Endothelial cell of umbilical vein (primary cell): ENCODE data around the gene SNUPN. TPM values are rescaled to one million over a fixed set of nuclear protein-coding genes. Genes with fewer than 3 reads are reported as not detected.

Experiments
- BruUV-seq: library from RNA; stranded (reverse); fragments of 400-500 nt; replicated peaks from 2 replicates; lab custom pipeline; 2021; lab: Mats Ljungman, UMichigan
- CTCF ChIA-PET: fragments of 300-600, 350-600 bp; sonication (Branson Sonifier 250); formaldehyde crosslinking; loops from one replicate; lab custom pipeline; 2021; ENCODE audit warnings: antibody characterized with exemption, inconsistent platforms; lab: Charles Lee
- POLR2A ChIA-PET: fragments of 300-600, 350-600 bp; sonication (Branson Sonifier 250); formaldehyde crosslinking; loops from one replicate; lab custom pipeline; 2021; ENCODE audit warnings: antibody characterized with exemption, inconsistent platforms; lab: Charles Lee
- DNase-seq: peaks from one replicate; pipeline ENCODE4 v3.0.0-alpha.2; 2011; ENCODE audit warnings: low read depth, low spot score
- FAIRE-seq: peaks from 2 replicates; lab custom pipeline; 2011; peaks lifted over from hg19 to GRCh38; lab: Jason Lieb, UNC
- H2AFZ ChIP-seq: 2 replicates; pipeline ENCODE4 v1.6.0; 2012; ENCODE audit warnings: low read depth, low read length, control low read depth, inconsistent platforms
- H3K27ac ChIP-seq: 2 replicates; pipeline ENCODE4 v1.5.1; 2011; ENCODE audit warnings: low read depth, mild to moderate bottlenecking, control low read depth, low read length, moderate library complexity; ENCODE audit not compliant: insufficient read depth
- H3K27me3 ChIP-seq, 2 experiments: 2 replicates each; pipeline versions ENCODE4 v1.6.0 to v1.6.1; 2011; ENCODE audit warnings: low read length in 2 of 2, mixed read lengths in 1 of 2; ENCODE audit not compliant: control insufficient read depth in 2 of 2, insufficient read depth in 2 of 2
- H3K36me3 ChIP-seq, 2 experiments: 2 replicates in 1 of 2; 3 replicates in 1 of 2; pipeline ENCODE4 v1.5.1; 2011; ENCODE audit warnings: low read length in 2 of 2, mild to moderate bottlenecking in 1 of 2, moderate library complexity in 1 of 2; ENCODE audit not compliant: control insufficient read depth in 2 of 2, insufficient read depth in 2 of 2; ENCODE audit errors: extremely low read depth in 1 of 2
- H3K4me1 ChIP-seq: 3 replicates; pipeline ENCODE4 v1.5.1; 2011; ENCODE audit warnings: mild to moderate bottlenecking, low read length; ENCODE audit not compliant: control insufficient read depth, insufficient read depth; ENCODE audit errors: extremely low read depth
- H3K4me2 ChIP-seq: 2 replicates; pipeline ENCODE4 v1.6.1; 2011; ENCODE audit warnings: low read length, control low read depth, mixed read lengths; ENCODE audit not compliant: insufficient read depth
- H3K4me3 ChIP-seq, 3 experiments: fragments of 200-600 bp in 1 of 3; sonication (generic), shearing (Covaris generic) in 1 of 3; replicated peaks in 1 of 3; 2 replicates each; pipeline ENCODE4 v1.5.1; 2011 to 2016; ENCODE audit warnings: control low read depth in 3 of 3, low read length in 3 of 3, mild to moderate bottlenecking in 2 of 3, inconsistent platforms in 1 of 3, low read depth in 1 of 3, moderate library complexity in 1 of 3; ENCODE audit not compliant: insufficient read depth in 1 of 3
- H3K79me2 ChIP-seq: 2 replicates; pipeline ENCODE4 v1.6.0; 2012; ENCODE audit warnings: low read length, inconsistent platforms; ENCODE audit not compliant: control insufficient read depth, insufficient read depth
- H3K9ac ChIP-seq: replicated peaks from 2 replicates; pipeline ENCODE3; 2011; ENCODE audit warnings: low read length, control low read depth; ENCODE audit not compliant: insufficient read depth; ENCODE audit errors: extremely low read depth
- H3K9me1 ChIP-seq: replicated peaks from 3 replicates; pipeline ENCODE4 v1.6.0; 2011; ENCODE audit warnings: mild to moderate bottlenecking, low read length; ENCODE audit not compliant: control insufficient read depth, insufficient read depth; ENCODE audit errors: extremely low read depth
- H3K9me3 ChIP-seq: replicated peaks from 2 replicates; pipeline ENCODE4 v1.5.1; 2012; ENCODE audit warnings: low read length, inconsistent platforms; ENCODE audit not compliant: control insufficient read depth, insufficient read depth
- H4K20me1 ChIP-seq: replicated peaks from 2 replicates; pipeline ENCODE3; 2011; ENCODE audit warnings: mild to moderate bottlenecking, low read length; ENCODE audit not compliant: control insufficient read depth, insufficient read depth; ENCODE audit errors: extremely low read depth
- CTCF ChIP-seq, 2 donors: IDR thresholded peaks; 1 replicate in 1 of 2; 2 replicates in 1 of 2; pipeline ENCODE4 v1.5.1; 2011; ENCODE audit warnings: low read length in 2 of 2, mild to moderate bottlenecking in 2 of 2, moderate library complexity in 2 of 2, control low read depth in 1 of 2, inconsistent platforms in 1 of 2, low read depth in 1 of 2; ENCODE audit not compliant: insufficient read depth in 1 of 2; ENCODE audit errors: extremely low read depth in 1 of 2
- EZH2 ChIP-seq: IDR thresholded peaks from 2 replicates; pipeline ENCODE4 v1.6.1; 2012; ENCODE audit warnings: borderline replicate concordance, low read depth, mild to moderate bottlenecking, moderate library complexity, low read length, inconsistent platforms; ENCODE audit not compliant: severe bottlenecking
- FOS ChIP-seq: IDR thresholded peaks from 2 replicates; pipeline ENCODE4 v1.6.1; 2011; ENCODE audit warnings: mild to moderate bottlenecking, low read length, moderate library complexity, borderline replicate concordance; ENCODE audit not compliant: insufficient read depth
- GATA2 ChIP-seq: IDR thresholded peaks from 2 replicates; pipeline ENCODE4 v1.7.0; 2011; ENCODE audit warnings: low read depth, mild to moderate bottlenecking, moderate library complexity, mixed read lengths, low read length; ENCODE audit not compliant: insufficient read length, insufficient read depth
- JUN ChIP-seq: IDR thresholded peaks from 2 replicates; pipeline ENCODE4 v1.6.1; 2011; ENCODE audit warnings: borderline replicate concordance, low read depth; ENCODE audit not compliant: insufficient read length, insufficient read depth
- MAX ChIP-seq: IDR thresholded peaks from 2 replicates; pipeline ENCODE4 v1.6.1; 2011; ENCODE audit not compliant: insufficient read depth, insufficient read length
- MYC ChIP-seq: IDR thresholded peaks from one replicate; pipeline ENCODE4 v1.6.1; 2011; ENCODE audit warnings: mild to moderate bottlenecking, low read depth, low read length
- POLR2A ChIP-seq: IDR thresholded peaks from 2 replicates; pipeline ENCODE4 v1.6.1; 2012; ENCODE audit warnings: low read depth, mild to moderate bottlenecking, control low read depth, low read length
- POLR2AphosphoS5 ChIP-seq: IDR thresholded peaks from 2 replicates; pipeline ENCODE4 v1.6.1; 2012; ENCODE audit warnings: low read depth, mild to moderate bottlenecking, control low read depth, low read length, moderate library complexity; ENCODE audit not compliant: insufficient read depth
- dilution Hi-C: fragments of 300-500 bp; cut with MboI; formaldehyde crosslinking; loops from one replicate; pipeline ENCODE4 v1.15.0; 2019; ENCODE audit warnings: low sequenced_read_pairs; ENCODE audit not compliant: extremely low pct_ligation_motif_present
- intact Hi-C: fragments of 100-400 bp; cut with micrococcal nuclease; formaldehyde crosslinking; loops from one replicate; pipeline ENCODE4 v1.10.0; 2022
- polyA plus RNA-seq, 4 experiments: library from polyadenylated mRNA; depleted of rRNA in 3 of 4; stranded (reverse) in 3 of 4; unstranded in 1 of 4; fragments of >200 nt; gene quantifications; 2 replicates each; pipeline versions ENCODE4 v1.2.1 to v1.2.3, GENCODE V29; 2011 to 2012; ENCODE audit warnings: missing spikeins in 1 of 4
- total RNA-seq: library from RNA; stranded (reverse); gene quantifications from 2 replicates; pipeline ENCODE4 v1.2.3, GENCODE V29; 2021

SNUPN gene
- total and polyA plus RNA-seq, 2 donors (not counting 3 experiments of a cell fraction or from before 2014, with no cell fraction given), result 13.2 to 25.1 TPM

GRCh38 chr15:75641179-75641503 is 15.6 kb upstream of the SNUPN start:
- POLR2A ChIA-PET, result interaction anchor here (1.7 kb wide), 1 partner anchor 273 kb away, joined by 4 read pairs; the partner anchor contains the start of gene MAN2C1
- no peaks in the 10 kb centered on the region for H3K27me3 ChIP-seq
- no peak for FAIRE-seq
- H3K4me3 ChIP-seq, result no peak overlapping the region
- H3K9me1 ChIP-seq, result no peaks in the 10 kb centered on the region
- no peak overlapping the region for H3K27ac ChIP-seq
- no peak overlapping the region for H2AFZ ChIP-seq
- H3K9ac ChIP-seq, result no peak overlapping the region
- H3K79me2 ChIP-seq, result peaks cover 10% of the 10 kb centered on the region
- H4K20me1 ChIP-seq, result no peaks in the 10 kb centered on the region
- no TSS peak for BruUV-seq
- H3K4me1 ChIP-seq, result peaks cover 23% of the 10 kb centered on the region
- TF ChIP-seq FOS (no peak), POLR2AphosphoS5 (no peak), POLR2A (no peak), EZH2 (no peak), GATA2 (no peak), JUN (no peak), MYC (no peak), MAX (no peak), CTCF (IDR thresholded peaks at IDR 0.05; ENCODE audit: extremely low read depth in 1 of 2, insufficient read depth in 1 of 2, low read depth in 1 of 2, low read length in 2 of 2) (no peak)
- DNase-seq, result no peak
- intact Hi-C loops, result loop anchor here (2.0 kb wide), 1 partner anchor 272 kb away; the partner anchor contains the start of gene MAN2C1
- dilution Hi-C loops, result no loop called here
- CTCF ChIA-PET, result interaction anchor here (0.7 to 4.3 kb wide), 8 partner anchors 14 to 273 kb away, joined by 3 to 65 read pairs (median 8); no protein-coding TSS in a partner anchor
- H3K36me3 ChIP-seq, result no peaks in the 10 kb centered on the region
- H3K9me3 ChIP-seq, result no peaks in the 10 kb centered on the region
- H3K4me2 ChIP-seq, result no peak overlapping the region
